Measurements from ENCODE around the gene GPC5.

GPC5 gene

DNA sequence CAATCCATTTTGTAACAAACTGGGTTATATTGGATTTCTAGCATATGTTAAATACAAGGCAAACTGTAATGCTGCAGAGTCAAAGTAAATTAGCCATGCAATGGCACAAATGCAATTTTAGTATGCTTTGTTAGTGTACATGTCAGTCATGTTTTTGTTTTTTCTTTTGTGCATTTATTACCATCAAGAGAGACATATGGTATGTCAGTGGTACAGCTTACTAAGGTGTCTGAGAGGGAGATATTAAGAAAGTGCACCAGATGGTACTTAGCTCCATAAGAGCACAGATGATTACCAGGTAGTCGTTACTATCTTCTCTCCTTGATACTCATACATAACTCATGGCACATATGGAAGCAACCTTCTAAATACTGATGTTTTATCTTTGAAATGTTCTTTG, 550.3 kb downstream of the GPC5 start:
- Histone ChIP-seq H3K9me2 (ENCODE audit: low read depth, low read length) (no peaks in the 10 kb centered on the region), H3K4me2 (ENCODE audit: low read length) (no peak overlapping the region), H3K27ac (ENCODE audit: low read depth, low read length, poor library complexity, severe bottlenecking) (no peak overlapping the region), H2AFZ (ENCODE audit: low read length) (no peak overlapping the region), H3F3A (ENCODE audit: insufficient read depth, low read length) (no peaks in the 10 kb centered on the region), H3K9ac (ENCODE audit: low read length) (no peak overlapping the region), H3K4me1 (ENCODE audit: insufficient read depth, low read length, severe bottlenecking) (no peaks in the 10 kb centered on the region), H3K9me3 (ENCODE audit: low read length) (no peaks in the 10 kb centered on the region), H3K27me3 (ENCODE audit: insufficient read depth, low read length) (no peaks in the 10 kb centered on the region), H3K36me3 (ENCODE audit: insufficient read depth, low read length) (no peaks in the 10 kb centered on the region), H3K79me2 (ENCODE audit: insufficient read depth, low read length) (no peaks in the 10 kb centered on the region), H4K20me1 (ENCODE audit: insufficient read depth, low read length) (no peaks in the 10 kb centered on the region), H3K4me3 (ENCODE audit: low read depth, low read length, poor library complexity, severe bottlenecking) (no peak overlapping the region)
- TF ChIP-seq CTCF (IDR thresholded peaks at IDR 0.05; ENCODE audit: low read length) (no peak), EZH2 (IDR thresholded peaks at IDR 0.05; ENCODE audit: borderline replicate concordance, low read length) (no peak)

- Histone ChIP-seq H3K4me2 (ENCODE audit: low read length) (no peak overlapping the region), H3K9ac (ENCODE audit: low read length) (no peak overlapping the region), H3K4me1 (ENCODE audit: insufficient read depth, low read length, severe bottlenecking) (no peaks in the 10 kb centered on the region), H2AFZ (ENCODE audit: low read length) (no peak overlapping the region), H3K36me3 (ENCODE audit: insufficient read depth, low read length) (no peaks in the 10 kb centered on the region), H3K9me3 (ENCODE audit: low read length) (no peaks in the 10 kb centered on the region), H3F3A (ENCODE audit: insufficient read depth, low read length) (no peaks in the 10 kb centered on the region), H4K20me1 (ENCODE audit: insufficient read depth, low read length) (no peaks in the 10 kb centered on the region), H3K9me2 (ENCODE audit: low read depth, low read length) (no peaks in the 10 kb centered on the region), H3K79me2 (ENCODE audit: insufficient read depth, low read length) (no peaks in the 10 kb centered on the region), H3K27me3 (ENCODE audit: insufficient read depth, low read length) (no peaks in the 10 kb centered on the region), H3K4me3 (ENCODE audit: low read depth, low read length, poor library complexity, severe bottlenecking) (no peak overlapping the region), H3K27ac (ENCODE audit: low read depth, low read length, poor library complexity, severe bottlenecking) (no peak overlapping the region)
- TF ChIP-seq CTCF (IDR thresholded peaks at IDR 0.05; ENCODE audit: low read length) (no peak), EZH2 (IDR thresholded peaks at IDR 0.05; ENCODE audit: borderline replicate concordance, low read length) (no peak)
These were observed 552.4 kb downstream of the GPC5 start for GRCh38 chr13:91950803-91951202.

DNA sequence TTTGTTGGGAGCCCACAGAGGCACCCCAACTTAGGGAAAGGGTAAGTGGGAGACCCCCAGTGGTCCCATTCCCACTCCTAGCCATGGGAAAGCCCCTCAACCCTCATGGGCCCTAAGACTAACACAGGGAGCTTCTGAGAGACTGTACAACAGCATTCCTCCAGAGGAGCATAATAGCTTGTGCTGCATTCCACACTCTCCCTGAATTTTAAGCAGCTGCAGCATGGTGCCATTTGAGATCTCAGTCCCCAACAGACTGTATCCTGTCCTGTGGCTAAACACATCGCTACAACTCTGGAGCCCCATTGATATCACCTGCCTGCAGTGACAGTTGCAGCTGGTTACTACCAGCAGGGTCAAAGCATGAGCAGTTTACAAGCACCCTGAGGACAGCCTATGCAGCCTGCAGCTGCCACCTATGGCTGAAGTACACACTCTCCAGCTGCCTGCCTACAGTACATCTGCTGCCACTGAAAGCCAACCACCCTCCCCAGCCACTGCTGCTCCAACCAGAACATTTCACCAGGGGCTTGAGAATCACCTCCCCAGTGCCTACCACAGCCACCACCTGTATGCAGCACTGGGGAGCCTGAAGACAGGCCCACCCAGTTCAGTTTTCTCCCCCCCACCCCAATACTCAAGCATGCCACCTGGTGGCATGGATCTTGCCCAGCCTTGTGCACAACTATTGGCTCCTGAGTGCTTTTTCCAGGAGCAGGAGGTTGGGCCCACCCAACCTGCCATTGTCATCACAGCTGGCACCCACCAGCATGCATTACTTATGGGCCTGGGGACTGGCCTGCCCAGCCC, 557.3 kb downstream of the GPC5 start:
- Histone ChIP-seq H2AFZ (ENCODE audit: low read length) (no peak overlapping the region), H3K36me3 (ENCODE audit: insufficient read depth, low read length) (no peaks in the 10 kb centered on the region), H3F3A (ENCODE audit: insufficient read depth, low read length) (no peaks in the 10 kb centered on the region), H3K4me2 (ENCODE audit: low read length) (no peak overlapping the region), H3K27ac (ENCODE audit: low read depth, low read length, poor library complexity, severe bottlenecking) (no peak overlapping the region), H3K9ac (ENCODE audit: low read length) (no peak overlapping the region), H3K27me3 (ENCODE audit: insufficient read depth, low read length) (no peaks in the 10 kb centered on the region), H3K79me2 (ENCODE audit: insufficient read depth, low read length) (no peaks in the 10 kb centered on the region), H3K4me1 (ENCODE audit: insufficient read depth, low read length, severe bottlenecking) (no peaks in the 10 kb centered on the region), H3K9me3 (ENCODE audit: low read length) (no peaks in the 10 kb centered on the region), H3K9me2 (ENCODE audit: low read depth, low read length) (no peaks in the 10 kb centered on the region), H4K20me1 (ENCODE audit: insufficient read depth, low read length) (no peaks in the 10 kb centered on the region), H3K4me3 (ENCODE audit: low read depth, low read length, poor library complexity, severe bottlenecking) (no peak overlapping the region)
- TF ChIP-seq CTCF (IDR thresholded peaks at IDR 0.05; ENCODE audit: low read length) (peak; percentile 5; the same call in 1 of the 2 replicates), EZH2 (IDR thresholded peaks at IDR 0.05; ENCODE audit: borderline replicate concordance, low read length) (no peak)

Measured in OCI-LY1 (cell line).